Activated T-cell treated with anti-CD3 and anti-CD28 coated beads, Interleukin-2, amount 50 U/mL, for 4 hours (primary cell): ENCODE results near the gene ASAP2. TPM values are rescaled to one million over a fixed set of nuclear protein-coding genes. Genes with fewer than 3 reads are reported as not detected.

Experiments used
- ATAC-seq, 2 donors: fragments of 200-7000 bp; cut with Tn5 transposase; one replicate each; pipeline ENCODE4 v1.10.0; 2021
- DNase-seq: peaks from one replicate; pipeline ENCODE4 v3.0.0-alpha.2; 2020
- H3K27me3 Mint-ChIP-seq: one replicate; pipeline ENCODE4 v1.8.0; 2021; ENCODE audit warnings: low read depth, mixed read lengths
- H3K36me3 Mint-ChIP-seq: one replicate; pipeline ENCODE4 v1.8.0; 2022; ENCODE audit warnings: mixed read lengths; ENCODE audit not compliant: insufficient read depth
- H3K4me1 Mint-ChIP-seq: one replicate; pipeline ENCODE4 v1.8.0; 2021; ENCODE audit warnings: low read depth, mixed read lengths
- H3K4me3 Mint-ChIP-seq: one replicate; pipeline ENCODE4 v1.8.0; 2021; ENCODE audit warnings: mild to moderate bottlenecking, moderate library complexity, mixed read lengths
- H3K9me3 Mint-ChIP-seq: one replicate; pipeline ENCODE4 v1.8.0; 2021; ENCODE audit warnings: mixed read lengths
- total RNA-seq, 3 donors: library from RNA; stranded (reverse); gene quantifications; one replicate each; pipeline ENCODE4 v1.2.1, GENCODE V29; 2021

The ASAP2 gene
- total RNA-seq, 3 donors from 2014 or later: 0.13 to 0.22 (median 0.20) TPM

DNA sequence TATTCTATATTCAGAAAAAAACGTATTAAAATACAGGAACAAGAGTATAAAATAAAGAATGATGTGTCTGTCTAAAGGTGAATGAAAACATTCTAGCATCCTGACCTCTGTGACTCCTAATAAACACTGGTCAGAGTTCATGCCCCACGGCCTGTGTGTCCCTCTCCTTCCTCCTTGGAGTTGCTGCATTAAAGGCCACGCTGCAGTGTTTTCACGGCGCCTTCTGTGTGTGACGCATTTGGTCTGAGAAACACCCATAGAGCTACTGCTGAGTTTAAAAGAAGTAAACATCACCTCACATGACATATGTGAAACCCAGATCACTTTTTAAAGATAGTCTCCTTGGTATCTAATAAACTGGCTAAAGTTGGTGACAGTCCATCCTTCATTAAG is 126.2 kb downstream of the ASAP2 start:
- H3K36me3 Mint-ChIP-seq: no peaks in the 10 kb centered on the region
- H3K27me3 Mint-ChIP-seq: peaks cover 2% of the 10 kb centered on the region
- H3K4me1 Mint-ChIP-seq: no peaks in the 10 kb centered on the region
- H3K9me3 Mint-ChIP-seq: no peaks in the 10 kb centered on the region
- no peak for DNase-seq
- no peak overlapping the region for H3K4me3 Mint-ChIP-seq
- no peak for ATAC-seq

DNA sequence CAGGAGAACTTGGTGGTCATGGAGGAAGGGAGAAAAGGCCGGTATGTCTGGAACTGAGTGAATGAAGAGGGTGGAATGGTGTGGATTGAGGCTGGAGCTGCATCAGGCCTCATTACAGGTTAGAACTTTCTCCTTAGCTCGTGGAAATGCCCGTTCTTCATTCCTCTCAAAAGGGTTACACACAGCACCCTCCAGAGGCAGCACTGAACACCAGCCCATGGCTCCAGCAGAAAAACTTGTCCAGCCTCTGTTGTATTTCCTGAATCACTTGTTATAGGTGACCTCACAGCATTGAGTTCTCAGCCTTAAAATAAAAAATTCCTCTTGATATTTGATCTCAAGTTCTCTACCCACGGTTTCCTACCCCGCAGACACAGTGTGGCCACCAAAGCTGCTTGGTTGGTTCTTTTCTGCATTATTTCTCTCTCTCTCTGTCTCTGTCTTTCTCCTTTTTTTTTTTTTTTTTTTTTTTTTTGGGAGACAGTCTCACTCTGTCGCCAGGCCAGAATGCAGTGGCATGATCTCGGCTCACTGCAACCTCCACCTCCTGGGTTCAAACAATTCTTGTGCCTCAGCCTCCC is 127.1 kb downstream of the ASAP2 start:
- H3K27me3 Mint-ChIP-seq: peaks cover 2% of the 10 kb centered on the region
- no peaks in the 10 kb centered on the region for H3K9me3 Mint-ChIP-seq
- no peaks in the 10 kb centered on the region for H3K36me3 Mint-ChIP-seq
- ATAC-seq: no peak
- H3K4me1 Mint-ChIP-seq: no peaks in the 10 kb centered on the region
- no peak for DNase-seq
- no peak overlapping the region for H3K4me3 Mint-ChIP-seq

DNA sequence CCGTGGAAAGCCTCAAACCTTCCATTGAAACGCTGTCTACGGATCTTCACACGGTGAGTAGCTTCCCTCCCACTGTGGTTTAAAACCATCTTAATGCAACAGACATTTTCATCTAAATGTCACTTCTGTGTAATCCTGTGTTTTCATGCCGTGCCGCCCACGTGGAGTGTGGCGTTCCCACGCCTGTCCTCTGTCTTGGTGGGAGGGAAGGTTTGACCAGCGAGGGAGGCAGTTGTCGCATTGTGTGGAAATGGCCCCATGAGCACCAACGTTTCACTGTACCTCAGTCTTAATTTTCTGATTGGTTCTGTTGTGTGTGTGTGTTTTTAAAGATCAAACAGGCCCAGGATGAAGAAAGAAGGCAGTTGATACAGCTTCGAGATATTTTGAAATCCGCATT is 128.1 kb downstream of the ASAP2 start:
- H3K27me3 Mint-ChIP-seq: peaks cover 2% of the 10 kb centered on the region
- DNase-seq (no peak), ATAC-seq (no peak)
- no peaks in the 10 kb centered on the region for H3K4me1 Mint-ChIP-seq
- no peaks in the 10 kb centered on the region for H3K36me3 Mint-ChIP-seq
- H3K4me3 Mint-ChIP-seq: no peak overlapping the region
- H3K9me3 Mint-ChIP-seq: no peaks in the 10 kb centered on the region

DNA sequence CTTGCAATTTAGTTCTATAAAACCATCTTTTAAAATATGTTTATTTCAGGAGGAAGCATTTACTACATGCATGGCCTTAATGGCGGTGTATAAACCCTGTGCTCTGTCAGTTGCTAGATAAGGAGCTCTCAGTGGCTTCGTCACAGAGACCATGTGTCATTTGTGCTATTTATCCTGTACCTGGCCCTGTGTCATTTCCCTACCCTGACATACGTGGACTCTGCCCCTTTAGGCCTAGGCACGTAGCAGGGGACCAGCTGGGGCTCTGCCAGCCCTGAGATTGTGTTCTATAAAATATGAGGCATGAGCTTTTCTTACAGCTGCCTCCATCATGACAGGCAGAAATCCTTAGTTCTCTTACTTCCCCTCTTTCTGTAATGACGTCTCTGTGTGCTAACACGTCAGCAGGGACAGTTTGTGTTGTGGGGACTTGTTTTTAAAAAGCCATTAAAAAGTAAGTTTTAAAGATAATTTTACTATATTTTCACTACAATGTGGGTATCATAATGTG is 128.8 kb downstream of the ASAP2 start:
- no peak for DNase-seq
- Mint-ChIP-seq H3K36me3 (no peaks in the 10 kb centered on the region), H3K27me3 (peaks cover 2% of the 10 kb centered on the region), H3K4me1 (no peaks in the 10 kb centered on the region), H3K4me3 (no peak overlapping the region), H3K9me3 (no peaks in the 10 kb centered on the region)
- no peak for ATAC-seq

DNA sequence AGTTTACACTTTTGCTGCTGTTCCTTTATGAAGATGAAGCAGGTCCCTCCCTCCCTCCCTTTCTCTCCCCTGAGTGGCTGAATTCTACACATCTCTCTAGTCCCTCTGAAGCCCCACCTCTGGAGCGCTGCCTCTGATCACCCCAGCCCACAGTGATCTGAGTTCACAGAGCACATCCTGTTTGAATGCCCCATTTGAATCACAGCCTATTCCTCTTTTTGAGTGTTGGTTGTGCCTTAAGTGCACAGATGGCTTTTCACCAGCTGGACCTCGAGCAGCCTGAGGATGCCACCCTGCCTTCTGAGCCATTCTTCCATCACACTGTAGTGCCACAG is 129.6 kb downstream of the ASAP2 start:
- Mint-ChIP-seq H3K4me1 (no peaks in the 10 kb centered on the region), H3K9me3 (no peaks in the 10 kb centered on the region), H3K27me3 (peaks cover 2% of the 10 kb centered on the region), H3K4me3 (no peak overlapping the region), H3K36me3 (no peaks in the 10 kb centered on the region)
- ATAC-seq: peak; percentile 80 to 85
- no peak for DNase-seq

DNA sequence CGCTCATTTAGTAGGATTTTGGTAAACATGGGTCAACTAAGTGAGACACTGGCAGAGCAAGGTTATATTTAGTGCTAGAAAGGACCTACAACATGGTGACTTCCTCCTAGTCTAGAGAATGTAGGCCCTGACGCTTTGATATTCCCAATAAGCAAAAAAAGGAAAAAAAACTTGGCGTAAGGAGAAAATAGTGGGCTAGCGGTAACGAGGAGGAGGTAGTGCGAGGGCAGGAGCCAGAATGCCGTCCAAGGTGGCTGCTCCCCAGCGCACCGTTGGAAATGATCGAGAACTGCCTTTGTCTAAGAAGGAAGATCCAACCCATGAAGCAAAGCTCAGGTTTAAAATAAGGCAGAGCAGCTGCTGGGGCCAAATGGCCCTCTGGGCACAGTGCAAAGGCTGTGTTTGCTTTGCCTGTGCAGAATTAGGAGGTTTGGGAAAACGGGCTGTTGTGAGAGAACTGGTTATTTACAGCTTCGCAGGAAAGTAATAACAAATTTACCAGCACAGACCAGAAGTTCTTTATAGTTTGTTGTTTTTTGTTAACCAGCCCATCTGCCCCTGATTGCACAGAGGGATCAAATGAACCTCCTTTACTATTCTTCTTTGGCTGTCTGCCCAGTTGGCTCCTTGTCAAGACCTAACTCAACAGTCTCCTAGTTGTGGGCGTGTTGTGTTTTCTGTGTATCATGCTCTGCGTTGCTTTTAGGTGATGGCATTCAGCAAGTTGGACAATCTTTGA is 130.1 kb downstream of the ASAP2 start:
- peaks cover 2% of the 10 kb centered on the region for H3K27me3 Mint-ChIP-seq
- H3K4me1 Mint-ChIP-seq: no peaks in the 10 kb centered on the region
- ATAC-seq (no peak), DNase-seq (no peak)
- H3K36me3 Mint-ChIP-seq: no peaks in the 10 kb centered on the region
- H3K4me3 Mint-ChIP-seq: no peak overlapping the region
- no peaks in the 10 kb centered on the region for H3K9me3 Mint-ChIP-seq

DNA sequence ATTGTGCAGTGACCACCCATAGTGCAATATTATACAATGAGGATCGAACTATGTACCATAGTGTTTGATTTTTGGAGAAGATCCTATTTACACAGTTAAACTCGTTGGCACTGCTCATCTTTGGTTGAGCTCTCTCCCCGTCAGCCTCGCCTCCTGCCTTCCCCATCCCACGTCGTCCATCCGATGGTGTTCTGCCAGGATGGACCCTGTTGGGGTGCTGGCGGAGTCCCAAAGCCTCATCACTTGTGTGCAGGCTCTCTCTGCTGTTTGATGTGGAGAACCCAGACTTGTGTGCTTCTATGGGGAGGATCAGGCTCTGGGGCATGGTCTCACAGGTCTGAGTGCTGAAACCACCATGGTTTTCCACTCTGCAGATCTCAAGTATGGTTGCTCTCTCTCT is 131.3 kb downstream of the ASAP2 start:
- no peak for ATAC-seq

DNA sequence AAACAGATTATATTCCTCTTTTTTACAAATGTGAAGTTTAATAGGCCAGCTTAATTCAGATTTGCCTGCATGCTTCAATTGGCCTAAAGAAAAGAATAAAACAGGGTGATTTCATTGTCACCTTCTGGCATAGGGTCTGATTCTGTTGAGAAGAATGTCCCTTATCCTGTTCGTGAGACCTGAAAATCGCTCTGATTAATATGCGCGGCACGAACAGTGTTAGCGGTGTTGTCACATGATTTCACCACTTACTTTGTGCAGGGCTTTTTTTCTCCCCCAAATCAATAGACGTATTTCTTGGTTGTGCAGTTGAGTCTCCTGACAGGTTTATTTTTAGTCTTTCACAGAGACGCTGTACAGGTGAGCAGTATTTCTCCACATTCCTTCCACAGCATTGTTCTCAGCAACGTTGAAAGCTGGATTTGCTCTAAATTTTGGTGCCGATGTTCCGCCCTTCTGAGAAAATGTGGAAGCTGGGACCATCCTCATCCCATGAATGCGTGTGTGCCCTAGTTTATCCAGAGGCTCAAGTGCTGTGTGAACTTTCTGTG is 134.8 kb downstream of the ASAP2 start:
- Mint-ChIP-seq H3K36me3 (no peaks in the 10 kb centered on the region), H3K4me3 (no peak overlapping the region), H3K9me3 (no peaks in the 10 kb centered on the region), H3K27me3 (peaks cover 6% of the 10 kb centered on the region), H3K4me1 (no peaks in the 10 kb centered on the region)
- ATAC-seq (no peak), DNase-seq (no peak)

More for the DNA sequence above, 131.3 kb downstream of the ASAP2 start:
- Mint-ChIP-seq H3K4me3 (no peak overlapping the region), H3K36me3 (no peaks in the 10 kb centered on the region), H3K4me1 (no peaks in the 10 kb centered on the region), H3K27me3 (peaks cover 5% of the 10 kb centered on the region), H3K9me3 (no peaks in the 10 kb centered on the region)
- DNase-seq: no peak

DNA sequence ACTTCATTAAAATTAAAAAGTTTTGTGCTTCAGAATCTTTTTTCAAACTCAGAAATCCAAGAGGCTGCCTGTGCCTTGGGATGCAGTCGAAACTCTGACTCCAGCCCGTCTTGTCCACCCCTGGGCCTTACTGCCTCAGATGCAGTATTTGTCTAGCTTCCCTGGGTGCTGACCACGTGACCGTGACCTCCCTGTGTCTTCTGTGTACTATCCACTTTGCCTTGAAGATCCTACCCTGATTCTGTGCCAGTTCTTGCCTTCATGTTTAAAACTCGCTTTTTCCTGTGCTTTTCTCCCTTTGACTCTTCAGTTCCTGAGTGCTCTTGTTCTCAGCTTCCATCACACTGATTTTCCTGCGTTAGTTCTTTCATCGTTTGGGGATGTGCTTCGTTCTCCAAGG is 136.0 kb downstream of the ASAP2 start:
- DNase-seq (no peak), ATAC-seq (no peak)
- H3K9me3 Mint-ChIP-seq: no peaks in the 10 kb centered on the region
- no peak overlapping the region for H3K4me3 Mint-ChIP-seq
- H3K27me3 Mint-ChIP-seq: peaks cover 6% of the 10 kb centered on the region
- no peaks in the 10 kb centered on the region for H3K4me1 Mint-ChIP-seq
- H3K36me3 Mint-ChIP-seq: no peaks in the 10 kb centered on the region

DNA sequence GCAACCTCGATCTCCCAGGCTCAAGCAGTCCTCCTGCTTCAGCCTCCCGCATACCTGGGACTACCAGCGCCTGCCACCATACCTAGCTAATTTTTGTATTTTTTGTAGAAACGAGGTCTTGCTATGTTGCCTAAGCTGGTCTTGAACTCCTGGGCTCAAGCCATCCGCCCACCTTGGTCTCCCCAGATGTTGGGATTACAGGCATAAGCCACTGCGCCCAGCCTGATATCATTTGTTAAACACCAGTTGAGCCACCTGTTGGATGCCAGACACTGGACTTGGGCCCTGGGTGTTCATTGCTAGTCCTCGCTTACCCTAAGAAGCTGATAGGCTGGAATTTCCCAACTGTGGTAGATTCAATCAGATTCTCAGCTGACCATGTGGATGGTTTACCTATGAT is 136.9 kb downstream of the ASAP2 start:
- Mint-ChIP-seq H3K9me3 (no peaks in the 10 kb centered on the region), H3K36me3 (no peaks in the 10 kb centered on the region), H3K27me3 (peaks cover 6% of the 10 kb centered on the region), H3K4me1 (no peaks in the 10 kb centered on the region), H3K4me3 (no peak overlapping the region)
- no peak for ATAC-seq
- no peak for DNase-seq

DNA sequence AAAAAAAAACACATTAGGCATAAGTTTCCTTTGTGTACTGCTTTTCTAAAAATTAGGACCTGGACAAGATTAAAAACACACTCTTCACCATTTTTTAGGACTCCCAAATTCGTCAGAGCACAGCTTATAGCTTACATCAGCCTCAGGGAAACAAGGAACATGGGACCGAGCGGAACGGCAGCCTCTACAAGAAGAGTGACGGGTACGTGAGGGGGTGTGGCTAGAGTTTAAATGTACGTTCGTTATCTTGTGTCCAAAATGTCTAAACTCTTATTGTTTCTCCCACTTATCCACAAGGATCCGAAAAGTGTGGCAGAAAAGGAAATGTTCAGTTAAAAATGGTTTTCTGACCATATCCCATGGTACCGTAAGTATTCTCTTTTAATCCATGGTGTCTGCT is 137.8 kb downstream of the ASAP2 start:
- peaks cover 6% of the 10 kb centered on the region for H3K27me3 Mint-ChIP-seq
- DNase-seq (no peak), ATAC-seq (no peak)
- no peaks in the 10 kb centered on the region for H3K4me1 Mint-ChIP-seq
- H3K36me3 Mint-ChIP-seq: no peaks in the 10 kb centered on the region
- H3K9me3 Mint-ChIP-seq: no peaks in the 10 kb centered on the region
- H3K4me3 Mint-ChIP-seq: no peak overlapping the region

DNA sequence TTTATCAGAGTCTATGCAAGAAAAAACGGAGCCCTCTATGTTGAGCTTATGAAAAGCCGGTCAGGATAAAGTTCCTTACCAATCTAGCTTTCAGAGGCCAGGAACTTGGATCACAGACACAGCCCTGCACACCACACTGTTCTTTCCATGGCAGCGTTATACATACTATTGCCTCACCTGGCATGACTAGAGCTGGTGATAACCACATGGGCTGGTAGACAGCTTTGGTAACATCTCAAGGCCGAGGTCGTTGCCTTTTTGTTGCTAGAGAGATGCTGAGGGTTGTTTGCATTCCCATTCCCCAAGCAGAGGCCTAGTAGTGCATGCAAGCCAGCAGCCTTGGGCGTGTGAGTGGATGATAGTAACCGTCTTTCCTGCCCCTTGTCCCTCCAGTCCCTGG is 138.7 kb downstream of the ASAP2 start:
- ATAC-seq: no peak
- Mint-ChIP-seq H3K4me3 (no peak overlapping the region), H3K27me3 (peaks cover 6% of the 10 kb centered on the region), H3K9me3 (no peaks in the 10 kb centered on the region), H3K36me3 (no peaks in the 10 kb centered on the region), H3K4me1 (no peaks in the 10 kb centered on the region)
- no peak for DNase-seq

DNA sequence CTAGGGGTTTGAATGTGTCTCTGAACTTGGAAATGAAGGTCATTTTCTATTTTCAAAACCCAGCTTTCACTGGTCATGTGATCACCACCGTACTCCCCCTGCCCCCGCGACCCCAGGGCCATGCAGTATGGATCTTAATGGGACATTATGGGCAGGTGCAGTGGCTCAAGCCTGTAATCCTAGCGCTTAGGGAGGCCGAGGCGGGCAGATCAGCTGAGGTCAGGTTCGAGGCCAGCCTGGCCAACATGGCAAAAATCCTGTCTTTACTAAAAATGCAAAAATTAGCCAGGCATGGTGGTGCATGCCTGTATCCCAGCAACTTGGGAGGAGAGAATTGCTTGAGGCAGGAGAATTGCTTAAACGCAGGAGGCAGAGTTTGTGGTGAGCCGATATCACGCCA is 139.4 kb downstream of the ASAP2 start:
- no peaks in the 10 kb centered on the region for H3K36me3 Mint-ChIP-seq
- H3K4me1 Mint-ChIP-seq: no peaks in the 10 kb centered on the region
- no peaks in the 10 kb centered on the region for H3K9me3 Mint-ChIP-seq
- DNase-seq (no peak), ATAC-seq (no peak)
- H3K27me3 Mint-ChIP-seq: peaks cover 8% of the 10 kb centered on the region
- H3K4me3 Mint-ChIP-seq: no peak overlapping the region

DNA sequence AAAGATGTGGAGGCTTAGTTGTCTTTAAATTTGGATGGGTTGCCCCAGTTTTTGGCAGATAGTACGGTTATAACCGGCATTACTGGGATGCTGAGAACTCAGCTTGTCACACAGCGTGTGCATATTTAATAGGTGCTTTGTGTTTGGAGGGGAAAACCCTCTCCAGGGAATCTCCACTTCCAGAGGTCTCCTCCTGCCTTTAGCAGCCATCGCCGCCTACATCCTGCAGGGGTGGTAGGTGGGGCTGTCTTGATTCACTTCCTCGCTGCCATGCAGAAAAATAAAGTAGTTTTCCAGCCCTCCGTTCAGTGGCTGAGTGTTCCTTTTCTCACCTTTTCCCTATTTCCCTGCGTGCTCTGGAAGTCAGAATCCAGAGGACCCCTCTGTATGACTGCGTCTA is 140.3 kb downstream of the ASAP2 start:
- Mint-ChIP-seq H3K36me3 (no peaks in the 10 kb centered on the region), H3K4me3 (no peak overlapping the region), H3K27me3 (peaks cover 11% of the 10 kb centered on the region)

DNA sequence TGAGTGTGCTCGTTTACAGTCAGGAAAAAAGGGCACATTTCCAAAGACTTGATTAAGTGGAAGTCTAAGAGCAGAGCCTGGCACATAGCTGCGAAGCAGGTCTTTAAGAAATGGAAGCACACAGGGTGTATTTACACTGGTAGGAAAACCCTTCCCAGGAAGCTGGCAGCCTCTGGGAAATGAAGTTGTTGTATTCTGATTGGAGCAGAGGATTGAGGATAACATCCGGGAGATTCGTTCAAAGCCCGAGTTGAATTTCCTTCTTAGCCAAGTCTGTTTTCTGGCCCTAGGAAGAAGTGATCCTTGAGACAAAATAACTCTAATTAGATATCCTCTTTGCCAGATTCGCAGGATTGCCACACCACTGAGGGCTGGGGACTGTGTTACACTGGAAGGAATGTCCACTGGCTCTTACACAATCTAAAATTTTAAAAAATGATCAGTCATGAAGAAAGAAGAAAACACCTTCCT is 140.8 kb downstream of the ASAP2 start:
- no peaks in the 10 kb centered on the region for H3K4me1 Mint-ChIP-seq

More for the DNA sequence above, 140.3 kb downstream of the ASAP2 start:
- Mint-ChIP-seq H3K4me1 (no peaks in the 10 kb centered on the region), H3K9me3 (no peaks in the 10 kb centered on the region)
- ATAC-seq: no peak
- no peak for DNase-seq

More for the DNA sequence above, 140.8 kb downstream of the ASAP2 start:
- peaks cover 12% of the 10 kb centered on the region for H3K27me3 Mint-ChIP-seq
- no peaks in the 10 kb centered on the region for H3K36me3 Mint-ChIP-seq
- ATAC-seq (no peak), DNase-seq (no peak)
- no peaks in the 10 kb centered on the region for H3K9me3 Mint-ChIP-seq
- no peak overlapping the region for H3K4me3 Mint-ChIP-seq
